Smooth muscle cell (in vitro differentiated cells): ENCODE measurements around the gene ZNF827. TPM values are rescaled to one million over a fixed set of nuclear protein-coding genes. Genes with fewer than 3 reads are reported as not detected.

Source experiments
- DNase-seq: peaks from one replicate; lab custom pipeline; 2025; ENCODE audit not compliant: unreplicated experiment; lab: John Stamatoyannopoulos, UW
- H2AFZ ChIP-seq: fragments of 200-600 bp; sonication (generic); 2 replicates; pipeline ENCODE4 v1.6.0; 2016; ENCODE audit warnings: antibody characterized with exemption, low read depth, mild to moderate bottlenecking
- H3F3A ChIP-seq: fragments of 200-600 bp; sonication (generic); 2 replicates; pipeline ENCODE4 v1.6.0; 2017; ENCODE audit warnings: antibody characterized with exemption, low read depth
- H3K27ac ChIP-seq: fragments of 200-600 bp; sonication (generic); 2 replicates; pipeline ENCODE4 v1.5.1; 2016; ENCODE audit warnings: low read depth, mild to moderate bottlenecking
- H3K27me3 ChIP-seq: fragments of 200-600 bp; sonication (generic); 2 replicates; pipeline ENCODE4 v1.6.1; 2016; ENCODE audit warnings: low read depth, mild to moderate bottlenecking
- H3K36me3 ChIP-seq: fragments of 200-600 bp; sonication (generic); 2 replicates; pipeline ENCODE4 v1.5.1; 2016; ENCODE audit warnings: low read depth
- H3K4me1 ChIP-seq: fragments of 200-600 bp; sonication (generic); 2 replicates; pipeline ENCODE4 v1.5.1; 2016; ENCODE audit warnings: low read depth
- H3K4me2 ChIP-seq: fragments of 200-600 bp; sonication (generic); 2 replicates; pipeline ENCODE4 v1.6.0; 2016; ENCODE audit warnings: mild to moderate bottlenecking
- H3K4me3 ChIP-seq: fragments of 200-600 bp; sonication (generic); 2 replicates; pipeline ENCODE4 v1.5.1; 2016; ENCODE audit warnings: mild to moderate bottlenecking
- H3K79me2 ChIP-seq: fragments of 200-600 bp; sonication (generic); 2 replicates; pipeline ENCODE4 v1.6.0; 2016; ENCODE audit warnings: low read depth, mild to moderate bottlenecking
- H3K9ac ChIP-seq: fragments of 200-600 bp; sonication (generic); 2 replicates; pipeline ENCODE4 v1.6.0; 2016; ENCODE audit warnings: low read depth
- H3K9me3 ChIP-seq: fragments of 200-600 bp; sonication (generic); replicated peaks from 2 replicates; pipeline ENCODE4 v1.5.1; 2016; ENCODE audit warnings: low read depth
- H4K20me1 ChIP-seq: fragments of 200-600 bp; sonication (generic); 2 replicates; pipeline ENCODE4 v1.6.0; 2016; ENCODE audit warnings: low read depth
- WGBS: methylation state at CpG from one replicate; pipeline ENCODE4 v1.1.7; 2016; ENCODE audit warnings: low lambda C conversion rate; 5-methylcytosine and 5-hydroxymethylcytosine counted together
- polyA plus RNA-seq: library from polyadenylated mRNA; unstranded; fragments of >200 nt; fragmentation: Nextera tagmentation; extraction: Ambion mirVana; gene quantifications from 2 replicates; pipeline ENCODE4 v1.2.1, GENCODE V29; 2016
- total RNA-seq: library from RNA; depleted of rRNA; stranded (reverse); fragments of >200 nt; gene quantifications from 2 replicates; pipeline ENCODE4 v1.2.3, GENCODE V29; 2014
- TF ChIP-seq, protein P1 (sequence below): fragments of 200-600 bp; sonication (generic); IDR thresholded peaks from 2 replicates; pipeline ENCODE4 v1.5.1; 2017; ENCODE audit warnings: borderline replicate concordance, mild to moderate bottlenecking, antibody characterized with exemption; ENCODE audit not compliant: insufficient read depth, poor library complexity, severe bottlenecking

Gene ZNF827
- total and polyA plus RNA-seq, 2 experiments from 2014 or later = 6.5 to 12.8 TPM

GRCh38 chr4:145770124-145770523 lies 168.5 kb downstream of the ZNF827 start:
- Histone ChIP-seq H2AFZ (no peak overlapping the region), H3K79me2 (no peaks in the 10 kb centered on the region), H3K9me3 (no peaks in the 10 kb centered on the region), H3K36me3 (peaks cover 3% of the 10 kb centered on the region), H3K9ac (no peak overlapping the region), H3K27ac (no peak overlapping the region), H3K4me3 (no peak overlapping the region), H4K20me1 (no peaks in the 10 kb centered on the region), H3K4me2 (no peak overlapping the region), H3K27me3 (no peaks in the 10 kb centered on the region), H3F3A (no peaks in the 10 kb centered on the region), H3K4me1 (no peaks in the 10 kb centered on the region)
- no peak for DNase-seq
- TF ChIP-seq, protein P1, sequence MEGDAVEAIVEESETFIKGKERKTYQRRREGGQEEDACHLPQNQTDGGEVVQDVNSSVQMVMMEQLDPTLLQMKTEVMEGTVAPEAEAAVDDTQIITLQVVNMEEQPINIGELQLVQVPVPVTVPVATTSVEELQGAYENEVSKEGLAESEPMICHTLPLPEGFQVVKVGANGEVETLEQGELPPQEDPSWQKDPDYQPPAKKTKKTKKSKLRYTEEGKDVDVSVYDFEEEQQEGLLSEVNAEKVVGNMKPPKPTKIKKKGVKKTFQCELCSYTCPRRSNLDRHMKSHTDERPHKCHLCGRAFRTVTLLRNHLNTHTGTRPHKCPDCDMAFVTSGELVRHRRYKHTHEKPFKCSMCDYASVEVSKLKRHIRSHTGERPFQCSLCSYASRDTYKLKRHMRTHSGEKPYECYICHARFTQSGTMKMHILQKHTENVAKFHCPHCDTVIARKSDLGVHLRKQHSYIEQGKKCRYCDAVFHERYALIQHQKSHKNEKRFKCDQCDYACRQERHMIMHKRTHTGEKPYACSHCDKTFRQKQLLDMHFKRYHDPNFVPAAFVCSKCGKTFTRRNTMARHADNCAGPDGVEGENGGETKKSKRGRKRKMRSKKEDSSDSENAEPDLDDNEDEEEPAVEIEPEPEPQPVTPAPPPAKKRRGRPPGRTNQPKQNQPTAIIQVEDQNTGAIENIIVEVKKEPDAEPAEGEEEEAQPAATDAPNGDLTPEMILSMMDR = no peak
- WGBS = 97% methylated on average over 4 of the region's 4 CpGs

- DNase-seq = no peak
- H3K4me1 ChIP-seq = no peaks in the 10 kb centered on the region
- H3K4me3 ChIP-seq = no peak overlapping the region
- no peaks in the 10 kb centered on the region for H3K9me3 ChIP-seq
- no peaks in the 10 kb centered on the region for H3K27me3 ChIP-seq
- no peaks in the 10 kb centered on the region for H4K20me1 ChIP-seq
- 96% methylated on average over 2 of the region's 2 CpGs for WGBS
- H3K79me2 ChIP-seq = no peaks in the 10 kb centered on the region
- peaks cover 3% of the 10 kb centered on the region for H3K36me3 ChIP-seq
- no peak overlapping the region for H2AFZ ChIP-seq
- H3K27ac ChIP-seq = no peak overlapping the region
- H3K9ac ChIP-seq = no peak overlapping the region
- no peak overlapping the region for H3K4me2 ChIP-seq
- H3F3A ChIP-seq = no peaks in the 10 kb centered on the region
- TF ChIP-seq, protein P1 = no peak
These were observed 169.1 kb downstream of the ZNF827 start for GRCh38 chr4:145769450-145770037.

DNA sequence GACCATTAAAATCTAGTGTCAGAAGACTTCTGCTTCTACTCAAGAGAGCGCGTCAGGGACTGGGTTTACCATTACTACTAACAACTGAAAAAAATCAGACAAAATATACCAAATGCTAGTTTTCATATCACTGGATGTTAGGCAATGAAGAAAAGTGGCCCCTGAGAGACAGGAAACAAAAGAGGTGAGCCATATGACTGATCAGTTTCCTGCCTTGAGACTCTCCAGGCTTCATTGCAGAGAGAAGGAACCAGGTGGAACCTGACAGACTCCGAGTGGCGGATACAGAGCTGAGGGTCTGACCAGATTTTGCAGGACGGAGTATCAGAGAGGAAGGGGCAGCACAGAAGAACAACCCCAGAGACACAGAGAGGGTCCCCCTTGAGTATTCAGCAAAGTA lies 172.3 kb downstream of the ZNF827 start:
- no peaks in the 10 kb centered on the region for H3F3A ChIP-seq
- H2AFZ ChIP-seq = no peak overlapping the region
- H4K20me1 ChIP-seq = no peaks in the 10 kb centered on the region
- H3K79me2 ChIP-seq = no peaks in the 10 kb centered on the region
- WGBS = 98% methylated on average over 5 of the region's 5 CpGs
- H3K36me3 ChIP-seq = peaks cover 3% of the 10 kb centered on the region
- no peaks in the 10 kb centered on the region for H3K9me3 ChIP-seq
- no peaks in the 10 kb centered on the region for H3K4me1 ChIP-seq
- H3K27ac ChIP-seq = no peak overlapping the region
- TF ChIP-seq, protein P1 = no peak
- no peak overlapping the region for H3K9ac ChIP-seq
- no peak overlapping the region for H3K4me2 ChIP-seq
- no peaks in the 10 kb centered on the region for H3K27me3 ChIP-seq
- no peak for DNase-seq
- H3K4me3 ChIP-seq = no peak overlapping the region

GRCh38 chr4:145763399-145763798 lies 175.2 kb downstream of the ZNF827 start:
- peaks cover 6% of the 10 kb centered on the region for H3K36me3 ChIP-seq
- H3K9ac ChIP-seq = no peak overlapping the region
- no peaks in the 10 kb centered on the region for H4K20me1 ChIP-seq
- H2AFZ ChIP-seq = no peak overlapping the region
- no peaks in the 10 kb centered on the region for H3K9me3 ChIP-seq
- H3K4me2 ChIP-seq = no peak overlapping the region
- H3F3A ChIP-seq = no peaks in the 10 kb centered on the region
- 97% methylated on average over 4 of the region's 4 CpGs for WGBS
- TF ChIP-seq, protein P1 = no peak
- no peaks in the 10 kb centered on the region for H3K4me1 ChIP-seq
- H3K4me3 ChIP-seq = no peak overlapping the region
- no peak overlapping the region for H3K27ac ChIP-seq
- no peaks in the 10 kb centered on the region for H3K79me2 ChIP-seq
- H3K27me3 ChIP-seq = no peaks in the 10 kb centered on the region
- no peak for DNase-seq
